PFSK-1 (cell line): ENCODE results near the gene E2F7.

Experiments used
- POLR2AphosphoS5 ChIP-seq: IDR thresholded peaks from 2 replicates; pipeline ENCODE4 v1.6.1; 2012; ENCODE audit warnings: low read depth, mild to moderate bottlenecking, control low read depth, low read length, moderate library complexity
- REST ChIP-seq, 2 experiments: IDR thresholded peaks; 2 replicates each; pipeline versions ENCODE4 v1.6.1 to v1.8.0; 2011 to 2012; ENCODE audit warnings: low read depth in 2 of 2, low read length in 2 of 2, control low read depth in 1 of 2, inconsistent platforms in 1 of 2, mild to moderate bottlenecking in 1 of 2, moderate library complexity in 1 of 2; ENCODE audit not compliant: insufficient read depth in 1 of 2

DNA sequence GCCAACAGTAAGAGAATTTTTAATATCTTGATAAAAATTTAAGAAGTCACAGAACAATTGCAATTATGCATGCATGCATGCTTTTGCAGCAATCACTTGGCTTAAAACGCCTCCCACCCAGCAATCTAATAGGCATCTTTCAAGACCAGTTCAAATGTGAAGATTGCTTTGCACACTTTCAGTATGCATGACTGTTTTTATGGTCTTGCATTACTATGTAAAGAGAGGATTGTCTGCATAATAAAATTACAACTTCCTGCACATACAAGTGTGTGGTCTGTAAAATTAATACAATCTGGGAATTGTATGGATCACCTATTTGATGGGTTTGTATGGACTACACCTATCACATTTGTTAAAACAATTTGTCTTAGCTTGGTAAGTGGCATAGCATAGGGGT is 48.8 kb downstream of the E2F7 start:
- TF ChIP-seq REST (IDR thresholded peaks at IDR 0.05; ENCODE audit: insufficient read depth in 1 of 2, low read depth in 2 of 2, low read length in 2 of 2): no peak
- no peak for TF ChIP-seq POLR2AphosphoS5
